Left colon (tissue), 2 donors: ENCODE data around the gene GPR32. TPM values are rescaled to one million over a fixed set of nuclear protein-coding genes. Genes with fewer than 3 reads are reported as not detected.
"Not testable (repeated sequence)": the region's sequence is repeated elsewhere in the genome, so short reads cannot be mapped to it uniquely, and the experiment has no call there.

ENCODE experiments used
- ATAC-seq: fragments of 200-7000 bp; cut with Tn5 transposase; one replicate; pipeline ENCODE4 v1.9.1; 2020; ENCODE audit warnings: mild to moderate bottlenecking, moderate library complexity
- DNase-seq, 2 donors: peaks; one replicate each; pipeline ENCODE4 v3.0.0-alpha.2; 2020
- intact Hi-C, 2 donors: fragments of 100-400 bp; cut with DNase I in 1 of 2; cut with micrococcal nuclease in 1 of 2; formaldehyde crosslinking; loops; one replicate each; pipeline versions ENCODE4 v1.11.2 to v1.14.0; 2022; cut with DNase I, micrococcal nuclease
- long read RNA-seq: library from polyadenylated mRNA; unstranded; transcript quantifications from one replicate; pipeline ENCODE4 v2.0.0, GENCODE V29; 2021
- total RNA-seq, 2 donors: library from RNA; stranded (reverse); fragmentation: NEBNext Ultra II Directional; extraction: Animal tissue kit (Norgen Biotek cat#: 25700); gene quantifications; one replicate each; pipeline ENCODE4 v1.2.1, GENCODE V29; 2021
- donor health status: DM: no; HTN: no; CAD: no.
- donor health status: DM: yes; HTN: yes; CAD: no.

GPR32 gene
- total RNA-seq: not detected
- long read RNA-seq: 0 reads

DNA sequence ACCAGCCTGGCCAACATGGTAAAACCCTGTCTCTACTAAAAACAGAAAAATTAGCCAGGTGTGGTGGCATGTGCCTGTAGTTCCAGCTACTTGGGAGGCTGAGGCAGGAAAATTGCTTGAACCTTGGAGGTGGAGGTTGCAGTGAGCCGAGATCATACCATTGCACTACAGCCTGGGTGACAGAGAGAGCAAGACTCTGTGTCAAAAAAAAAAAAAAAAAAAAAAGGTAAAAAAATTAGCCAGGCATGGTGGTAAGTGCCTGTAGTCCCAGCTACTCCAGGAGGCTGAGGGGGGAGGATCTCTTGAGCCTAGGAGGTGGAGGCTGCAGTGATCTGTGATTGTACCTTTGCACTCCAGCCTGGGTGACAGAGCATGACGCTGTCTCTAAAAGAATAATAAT is at the start of gene GPR32:
Gene GPR32, plus strand, starts transcription at position 301 of the 400 bp plus-strand sequence. CDS start 137 bp downstream, outside the sequence.
- ATAC-seq, intact Hi-C loops, DNase-seq: not testable (repeated sequence)

- ATAC-seq (no peak), DNase-seq (no peak)
- intact Hi-C loops: no loop called here
These were observed 49.3 kb upstream of the GPR32 start for GRCh38 chr19:50720921-50721381.

DNA sequence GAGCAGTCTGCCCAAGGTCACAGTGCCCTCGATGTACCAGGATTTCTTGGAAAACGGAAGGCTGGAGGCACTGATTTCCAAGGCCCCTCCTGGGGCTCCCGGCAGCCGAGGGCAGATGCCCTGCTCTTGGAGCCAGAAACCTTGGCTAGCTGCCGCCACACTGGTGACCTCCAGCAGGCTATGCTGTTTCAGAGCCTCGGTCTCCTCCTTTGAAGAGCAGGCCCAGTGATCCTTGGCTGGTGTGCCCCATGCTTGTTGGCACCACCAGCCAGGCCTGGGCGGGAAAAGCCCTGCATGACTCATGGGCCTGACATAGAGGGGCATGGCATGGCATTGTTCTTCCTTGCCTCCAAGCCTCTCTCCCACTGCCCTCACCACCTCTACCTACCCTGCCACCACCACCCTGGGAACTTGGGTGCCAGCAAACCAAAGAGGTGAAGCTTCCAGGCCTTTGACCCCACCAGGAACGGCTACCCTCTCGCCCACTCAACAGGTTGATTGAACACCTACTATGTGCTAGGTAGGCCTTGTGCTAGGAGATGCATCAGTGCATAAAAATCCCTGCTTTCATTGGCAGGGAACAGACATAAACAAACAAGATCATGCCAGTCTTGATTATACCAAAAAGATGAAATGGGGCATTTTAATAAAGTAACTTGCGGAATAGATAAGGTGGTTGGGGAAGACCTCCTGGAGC is 48.7 kb upstream of the GPR32 start:
- DNase-seq: no peak
- intact Hi-C loops: no loop called here
- no peak for ATAC-seq

- DNase-seq: no peak
- ATAC-seq: no peak
These were observed 47.9 kb upstream of the GPR32 start for GRCh38 chr19:50722201-50723013.

DNA sequence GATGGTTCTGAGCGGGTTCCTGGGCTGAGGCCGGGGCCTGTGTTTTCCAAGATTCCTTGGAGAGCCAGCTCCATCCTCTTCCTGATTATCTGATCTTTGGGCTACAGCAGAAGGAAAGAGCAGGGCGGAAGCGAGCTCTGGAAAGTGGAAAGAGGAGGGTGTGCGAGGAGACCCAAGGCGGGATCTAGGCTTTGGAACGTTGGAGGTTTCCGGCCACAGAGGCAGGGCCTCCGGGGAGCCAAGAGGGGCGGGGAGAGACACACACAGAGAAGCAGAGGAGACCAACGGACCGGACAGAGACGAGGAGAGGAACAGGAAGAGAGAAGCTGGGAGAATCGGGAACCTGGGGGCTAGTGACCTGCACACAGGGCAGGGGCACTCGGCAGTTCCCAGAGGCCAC is 47.2 kb upstream of the GPR32 start, which contains the start of gene CLEC11A:
Gene CLEC11A, plus strand, starts transcription at position 296 of the 400 bp plus-strand sequence. CDS start 162 bp downstream, outside the sequence.
- intact Hi-C loops: no loop called here
- DNase-seq (peak in 1 of 2 donors; percentile 37), ATAC-seq (no peak)

More at GRCh38 chr19:50722201-50723013, 47.9 kb upstream of the GPR32 start:
- intact Hi-C loops: no loop called here

DNA sequence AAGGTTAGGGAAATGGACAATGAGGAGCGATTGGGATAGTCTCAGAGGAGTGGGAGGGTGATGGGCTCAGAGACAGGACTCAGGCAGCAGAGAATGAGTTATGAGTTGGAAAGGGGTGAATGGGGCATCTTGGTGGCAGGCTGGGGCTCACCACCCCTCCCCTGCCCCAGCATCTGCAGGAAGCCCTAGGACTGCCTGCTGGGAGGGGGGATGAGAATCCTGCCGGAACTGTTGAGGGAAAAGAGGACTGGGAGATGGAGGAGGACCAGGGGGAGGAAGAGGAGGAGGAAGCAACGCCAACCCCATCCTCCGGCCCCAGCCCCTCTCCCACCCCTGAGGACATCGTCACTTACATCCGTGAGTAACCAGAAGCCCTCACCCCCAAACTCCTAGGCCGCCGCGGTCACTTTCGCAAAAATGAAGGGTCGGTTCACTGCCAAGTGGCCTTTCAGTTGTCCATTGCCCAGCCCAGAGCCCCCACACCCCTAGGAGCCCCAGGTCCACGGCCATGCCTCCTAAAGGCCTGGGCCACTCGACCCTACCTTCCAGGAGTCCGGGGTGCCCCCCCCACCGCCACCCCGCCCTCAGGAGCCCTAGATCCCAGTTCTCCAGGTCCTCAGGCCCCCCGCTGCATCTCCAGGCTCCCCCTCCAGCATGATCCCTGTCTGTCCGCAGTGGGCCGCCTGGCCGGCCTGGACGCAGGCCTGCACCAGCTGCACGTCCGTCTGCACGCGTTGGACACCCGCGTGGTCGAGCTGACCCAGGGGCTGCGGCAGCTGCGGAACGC is 46.3 kb upstream of the GPR32 start:
- DNase-seq (no peak), ATAC-seq (no peak)
- intact Hi-C loops: no loop called here

- intact Hi-C loops: no loop called here
- ATAC-seq: peak; percentile 96
- DNase-seq: peak; percentile 98 to 99
These were observed 45.6 kb upstream of the GPR32 start for GRCh38 chr19:50724522-50725217.

DNA sequence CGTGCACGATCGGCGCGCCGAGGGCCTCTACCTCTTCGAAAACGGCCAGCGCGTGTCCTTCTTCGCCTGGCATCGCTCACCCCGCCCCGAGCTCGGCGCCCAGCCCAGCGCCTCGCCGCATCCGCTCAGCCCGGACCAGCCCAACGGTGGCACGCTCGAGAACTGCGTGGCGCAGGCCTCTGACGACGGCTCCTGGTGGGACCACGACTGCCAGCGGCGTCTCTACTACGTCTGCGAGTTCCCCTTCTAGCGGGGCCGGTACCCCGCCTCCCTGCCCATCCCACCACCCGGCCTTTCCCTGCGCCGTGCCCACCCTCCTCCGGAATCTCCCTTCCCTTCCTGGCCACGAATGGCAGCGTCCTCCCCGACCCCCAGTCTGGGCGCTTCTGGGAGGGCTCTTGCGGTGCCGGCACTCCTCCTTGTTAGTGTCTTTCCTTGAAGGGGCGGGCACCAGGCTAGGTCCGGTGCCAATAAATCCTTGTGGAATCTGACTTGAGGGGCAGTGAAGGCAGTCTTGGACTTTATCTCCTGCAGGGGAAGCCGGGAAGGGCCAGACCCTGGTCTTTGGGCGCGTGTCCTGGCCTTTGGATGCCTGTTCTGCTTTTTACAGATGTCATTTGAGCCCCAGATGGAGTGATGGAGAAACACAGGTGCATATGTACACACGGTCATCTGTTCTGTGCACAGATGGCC is 44.9 kb upstream of the GPR32 start:
- DNase-seq (no peak), ATAC-seq (no peak)
- intact Hi-C loops: no loop called here

DNA sequence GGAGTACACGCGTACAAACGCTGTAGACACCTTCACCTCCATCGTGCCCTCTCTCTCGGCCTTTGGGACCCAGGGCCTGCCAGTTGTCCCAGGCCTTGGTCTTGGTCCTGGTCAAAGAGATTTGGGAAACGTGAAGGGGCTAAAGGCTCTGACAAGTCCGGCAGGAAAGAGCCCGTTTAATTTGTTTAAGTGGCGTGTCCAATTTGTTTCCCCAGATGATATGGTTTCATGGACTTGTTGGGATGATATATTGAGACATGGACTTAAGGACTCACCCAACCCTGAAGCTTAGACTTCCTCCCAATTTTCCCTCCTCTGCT is 44.4 kb upstream of the GPR32 start:
- DNase-seq: no peak
- no peak for ATAC-seq
- intact Hi-C loops: no loop called here

GRCh38 chr19:50728084-50728737 is 42.1 kb upstream of the GPR32 start:
- intact Hi-C loops: no loop called here
- DNase-seq (peak; percentile 42), ATAC-seq (no peak)

GRCh38 chr19:50729894-50730293 is 40.4 kb upstream of the GPR32 start:
- ATAC-seq (no peak), DNase-seq (no peak)
- intact Hi-C loops: no loop called here

- no peak for ATAC-seq
- intact Hi-C loops: no loop called here
- DNase-seq: no peak
These were observed 34.4 kb upstream of the GPR32 start for GRCh38 chr19:50735869-50736268.

GRCh38 chr19:50736338-50736737 is 33.9 kb upstream of the GPR32 start:
- no peak for DNase-seq
- intact Hi-C loops: no loop called here
- ATAC-seq: no peak

DNA sequence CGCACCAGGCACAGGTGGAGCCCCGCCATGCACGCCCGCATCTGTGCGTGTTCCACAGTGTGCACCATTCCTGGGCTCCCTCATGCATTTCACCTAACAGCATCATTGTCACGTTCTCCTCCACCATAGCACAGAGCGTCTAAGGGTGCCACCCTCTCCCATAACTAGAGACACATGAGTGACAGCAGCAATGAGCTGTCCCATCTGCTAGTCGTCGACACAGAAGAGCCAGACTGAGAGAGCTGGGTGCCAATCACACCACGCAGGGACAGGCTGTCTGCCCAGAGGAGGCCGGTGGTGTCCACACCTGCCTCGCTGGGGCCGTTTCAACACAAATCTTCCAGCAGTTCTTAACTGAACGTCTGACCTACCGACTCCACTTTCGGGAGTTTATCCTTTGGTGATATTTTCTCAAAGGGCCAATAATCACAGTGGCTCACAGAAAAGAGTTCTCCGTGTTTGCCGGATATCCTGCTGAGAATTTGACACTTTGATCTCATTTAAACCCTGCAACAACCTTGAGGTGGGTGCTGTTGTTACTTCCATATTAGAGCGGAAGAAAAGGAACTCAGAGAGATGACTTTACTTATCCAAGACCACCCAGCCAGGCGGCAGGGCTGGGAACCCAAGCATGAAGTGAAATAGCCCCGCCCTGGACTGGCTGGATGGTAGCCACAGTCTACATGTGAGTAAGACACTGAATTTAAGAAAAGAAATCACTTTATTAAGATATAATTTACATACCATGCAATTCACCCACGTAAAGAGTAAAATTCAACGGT is 30.9 kb upstream of the GPR32 start:
- no peak for ATAC-seq
- DNase-seq: no peak

GRCh38 chr19:50739914-50740426 is 30.3 kb upstream of the GPR32 start:
- ATAC-seq (no peak), DNase-seq (no peak)
- intact Hi-C loops: no loop called here

More for the DNA sequence above, 30.9 kb upstream of the GPR32 start:
- intact Hi-C loops: no loop called here

- ATAC-seq (no peak), DNase-seq (no peak)
- intact Hi-C loops: no loop called here
These were observed 28.9 kb upstream of the GPR32 start for GRCh38 chr19:50741179-50741933.
